ENCODE measurements around the gene SUGP2. TPM values are rescaled to one million over a fixed set of nuclear protein-coding genes. Genes with fewer than 3 reads are reported as not detected.

Gene SUGP2
- total RNA-seq, 3 donors from 2014 or later (not counting 1 experiment from before 2014, with no cell fraction given) = 220 to 237 (median 236) TPM

- no peaks in the 10 kb centered on the region for H3K36me3 Mint-ChIP-seq
- intact Hi-C loops (cut with micrococcal nuclease) = no loop called here
These were observed 34.1 kb downstream of the SUGP2 start for GRCh38 chr19:18999016-18999758.

GRCh38 chr19:18998276-18998675, 35.0 kb downstream of the SUGP2 start:
- no peaks in the 10 kb centered on the region for H3K27me3 ChIP-seq (ENCODE audit: control insufficient read depth, insufficient read depth, low read length)
- Mint-ChIP-seq H3K9me3 (no peaks in the 10 kb centered on the region), H3K27me3 (ENCODE audit: low read depth in 2 of 2) (no peaks in the 10 kb centered on the region), H3K4me1 (peaks cover 22 to 23% of the 10 kb centered on the region in 2 donors), H3K4me3 (no peak overlapping the region), H3K36me3 (peaks cover 5% of the 10 kb centered on the region), H3K27ac (peak overlapping the region in 1 of 2 donors; percentile 82)
- H3K9me3 ChIP-seq (ENCODE audit: control insufficient read depth, insufficient read depth, low read length) = no peaks in the 10 kb centered on the region
- peaks cover 21% of the 10 kb centered on the region for H3K4me1 ChIP-seq (ENCODE audit: control insufficient read depth, insufficient read depth, low read length)
- no peak overlapping the region for H3K27ac ChIP-seq (ENCODE audit: low read length)
- no peak for TF ChIP-seq CTCF (IDR thresholded peaks at IDR 0.05)
- H3K36me3 ChIP-seq (ENCODE audit: control insufficient read depth, insufficient read depth, low read length) = peaks cover 50% of the 10 kb centered on the region
- intact Hi-C loops (cut with micrococcal nuclease) = no loop called here
- 94% methylated on average over 8 of the region's 8 CpGs for WGBS (ENCODE audit: insufficient coverage)
- DNase-seq = no peak
- no peak overlapping the region for H3K4me3 ChIP-seq (ENCODE audit: low read length)
- ATAC-seq = no peak

More at GRCh38 chr19:18999016-18999758, 34.1 kb downstream of the SUGP2 start:
- Mint-ChIP-seq H3K27ac (peak overlapping the region in 1 of 2 donors; percentile 82), H3K4me3 (no peak overlapping the region), H3K27me3 (ENCODE audit: low read depth in 2 of 2) (no peaks in the 10 kb centered on the region), H3K4me1 (peaks cover 22 to 23% of the 10 kb centered on the region in 2 donors), H3K9me3 (no peaks in the 10 kb centered on the region)
- TF ChIP-seq CTCF (IDR thresholded peaks at IDR 0.05) = no peak
- Histone ChIP-seq H3K9me3 (ENCODE audit: control insufficient read depth, insufficient read depth, low read length) (no peaks in the 10 kb centered on the region), H3K27me3 (ENCODE audit: control insufficient read depth, insufficient read depth, low read length) (no peaks in the 10 kb centered on the region), H3K4me3 (ENCODE audit: low read length) (no peak overlapping the region), H3K36me3 (ENCODE audit: control insufficient read depth, insufficient read depth, low read length) (peaks cover 50% of the 10 kb centered on the region), H3K27ac (ENCODE audit: low read length) (no peak overlapping the region), H3K4me1 (ENCODE audit: control insufficient read depth, insufficient read depth, low read length) (peaks cover 21% of the 10 kb centered on the region)
- ATAC-seq = peak in 1 of 3 donors; percentile 12
- peak in 1 of 2 donors; percentile 24 for DNase-seq
- WGBS (ENCODE audit: insufficient coverage) = 44% methylated on average over 14 of the region's 14 CpGs

- peaks cover 21% of the 10 kb centered on the region for H3K4me1 ChIP-seq (ENCODE audit: control insufficient read depth, insufficient read depth, low read length)
- H3K27ac ChIP-seq (ENCODE audit: low read length) = no peak overlapping the region
- ATAC-seq (no peak), DNase-seq (no peak)
- 96% methylated on average over 6 of the region's 6 CpGs for WGBS (ENCODE audit: insufficient coverage)
- H3K4me3 ChIP-seq (ENCODE audit: low read length) = no peak overlapping the region
- H3K27ac Mint-ChIP-seq = peak overlapping the region in 1 of 2 donors; percentile 42
- H3K4me3 Mint-ChIP-seq = no peak overlapping the region
- peaks cover 9% of the 10 kb centered on the region for H3K36me3 Mint-ChIP-seq
- H3K27me3 ChIP-seq (ENCODE audit: control insufficient read depth, insufficient read depth, low read length) = no peaks in the 10 kb centered on the region
- intact Hi-C loops (cut with micrococcal nuclease) = no loop called here
- no peaks in the 10 kb centered on the region for H3K27me3 Mint-ChIP-seq (ENCODE audit: low read depth in 2 of 2)
- H3K4me1 Mint-ChIP-seq = peaks cover 22 to 23% of the 10 kb centered on the region in 2 donors
- no peaks in the 10 kb centered on the region for H3K9me3 ChIP-seq (ENCODE audit: control insufficient read depth, insufficient read depth, low read length)
- peaks cover 51% of the 10 kb centered on the region for H3K36me3 ChIP-seq (ENCODE audit: control insufficient read depth, insufficient read depth, low read length)
- TF ChIP-seq CTCF (IDR thresholded peaks at IDR 0.05) = no peak
- H3K9me3 Mint-ChIP-seq = no peaks in the 10 kb centered on the region
These were observed 36.4 kb downstream of the SUGP2 start for GRCh38 chr19:18996796-18997394.

All from natural killer cell (primary cell).